SKM-1 (cell line): ENCODE results near the gene CDC25C.
A peak's percentile ranks its signal among the peaks of the same experiment; 100 is the strongest.

Source experiments
- DNase-seq: peaks from one replicate; lab custom pipeline; 2025; ENCODE audit not compliant: unreplicated experiment; lab: John Stamatoyannopoulos, UW

Gene CDC25C

DNA sequence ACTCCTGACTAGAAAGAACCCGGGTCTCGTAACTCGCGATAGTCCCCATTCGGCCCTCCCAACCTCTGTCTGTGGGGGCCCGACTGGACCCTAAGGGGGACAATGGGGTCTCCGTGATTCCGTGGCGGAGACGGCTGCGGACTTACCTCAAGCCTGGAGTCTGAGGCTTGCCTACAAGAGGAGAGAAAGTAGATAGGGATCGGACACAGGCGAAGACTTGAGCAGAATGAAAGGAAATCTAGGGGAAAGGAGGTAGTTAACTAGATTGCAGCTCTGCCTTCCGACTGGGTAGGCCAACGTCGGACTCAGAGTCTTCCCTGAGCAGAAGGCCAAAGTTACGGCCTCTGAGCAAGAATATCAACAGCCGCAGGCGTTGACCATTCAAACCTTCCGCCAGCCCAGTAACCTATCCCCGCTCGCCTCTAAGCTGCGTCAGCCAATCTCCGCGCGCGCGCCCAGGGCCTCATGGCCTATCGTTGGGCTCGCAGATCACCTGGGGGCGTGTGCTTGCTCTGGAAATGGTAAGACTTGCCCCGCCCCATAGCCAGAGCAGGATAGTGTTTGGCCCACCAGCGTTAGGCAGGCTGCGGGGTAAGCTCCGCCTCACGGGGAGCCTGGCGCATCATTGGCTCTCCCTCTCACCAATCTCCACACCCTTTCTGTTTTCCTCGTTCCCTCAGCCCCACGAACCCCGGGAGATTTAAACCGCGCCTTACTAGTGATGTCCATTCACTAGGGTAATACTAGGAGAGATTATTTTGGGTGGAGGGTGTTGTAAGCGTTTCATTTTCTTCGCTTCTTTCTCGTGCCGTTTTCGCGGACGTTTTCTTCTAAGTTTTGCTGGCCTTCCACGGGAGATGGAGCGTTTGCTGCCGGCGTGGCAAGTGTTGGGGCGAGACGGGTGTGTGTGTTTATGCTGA is at the start of gene CDC25C:
CDC25C (minus strand) TSS at position 356 of the 920 bp plus-strand sequence. CDS start 624 bp downstream, outside the sequence.
- DNase-seq = peak; percentile 97

DNA sequence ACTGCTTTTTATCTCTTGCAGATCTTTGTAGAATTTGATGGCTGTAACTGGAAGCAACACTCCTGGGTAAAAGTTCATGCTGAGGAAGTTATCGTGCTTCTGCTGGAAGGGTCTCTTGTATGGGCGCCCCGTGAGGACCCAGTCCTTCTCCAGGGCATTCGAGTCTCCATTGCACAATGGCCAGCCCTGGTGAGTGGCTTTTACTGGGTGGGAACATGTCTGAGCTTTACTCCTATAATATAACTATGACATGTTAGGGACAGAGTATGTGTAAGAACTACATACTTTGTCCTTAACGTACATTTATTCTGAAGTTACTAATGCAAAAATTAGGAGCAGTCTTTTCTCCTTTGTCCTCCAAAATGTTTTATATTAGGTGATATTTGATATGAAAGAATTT is 41.0 kb upstream of the CDC25C start:
- DNase-seq = no peak

GRCh38 chr5:138372225-138372624 is 40.6 kb upstream of the CDC25C start:
- no peak for DNase-seq

- DNase-seq = no peak
Measured at GRCh38 chr5:138371454-138371853, 39.9 kb upstream of the CDC25C start.

GRCh38 chr5:138370537-138370936 is 38.9 kb upstream of the CDC25C start:
- DNase-seq = no peak

DNA sequence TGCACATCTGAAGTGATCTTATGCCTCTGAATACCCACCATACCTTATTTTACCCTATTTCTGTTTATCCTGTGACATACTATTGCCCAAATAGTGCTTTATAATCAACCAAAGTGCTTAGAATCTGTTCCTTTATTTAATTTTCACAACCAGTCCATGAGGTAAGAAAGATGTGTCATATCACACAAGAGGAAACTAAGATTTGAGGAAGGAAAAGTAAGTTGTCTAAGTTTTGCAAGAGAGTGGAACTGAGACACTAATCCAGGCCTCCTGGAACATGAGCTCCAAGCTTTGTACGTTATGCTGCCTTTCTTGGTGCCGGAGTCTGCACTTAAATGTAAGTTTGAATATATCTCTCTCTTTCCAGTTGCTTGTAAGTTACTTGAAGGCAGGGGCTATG is 38.1 kb upstream of the CDC25C start:
- DNase-seq = peak; percentile 87

GRCh38 chr5:138369261-138369660 is 37.7 kb upstream of the CDC25C start:
- DNase-seq = peak; percentile 60

DNA sequence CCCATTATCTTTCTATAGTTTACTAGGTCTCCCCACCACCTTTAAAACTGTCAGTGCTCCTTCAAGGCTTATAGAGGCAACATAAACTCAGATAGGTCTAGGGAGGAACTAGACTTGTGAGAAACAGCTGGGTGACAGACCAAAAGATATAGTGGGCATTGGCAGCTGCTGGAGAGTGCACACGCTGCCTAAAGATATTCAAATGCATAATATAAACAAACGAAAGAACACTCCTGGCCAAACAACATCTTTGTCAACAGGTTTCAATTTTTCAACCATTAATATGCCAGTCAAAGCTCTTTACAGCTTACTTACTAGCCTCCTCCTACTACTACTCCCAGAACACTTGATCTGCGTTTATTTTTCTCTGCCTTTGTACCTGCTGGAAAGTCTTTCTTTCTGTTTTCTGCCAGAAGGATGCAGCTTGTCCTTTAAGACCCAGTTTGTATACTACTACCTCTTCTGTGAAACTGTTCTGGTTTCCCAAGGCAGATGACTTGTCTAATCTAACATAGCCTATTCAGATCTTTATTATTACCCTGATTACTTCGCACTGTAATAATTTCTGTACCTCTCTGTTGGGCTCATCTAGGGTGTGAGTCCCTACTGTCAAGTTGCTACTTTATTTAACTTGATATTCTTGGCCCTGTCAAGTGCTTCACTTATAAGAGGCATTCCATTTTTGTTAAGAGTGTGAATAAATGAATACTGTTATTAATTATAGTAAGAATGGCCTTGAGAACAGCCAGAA is 35.2 kb upstream of the CDC25C start:
- DNase-seq = no peak

GRCh38 chr5:138364576-138364975 is 33.0 kb upstream of the CDC25C start:
- DNase-seq = no peak

DNA sequence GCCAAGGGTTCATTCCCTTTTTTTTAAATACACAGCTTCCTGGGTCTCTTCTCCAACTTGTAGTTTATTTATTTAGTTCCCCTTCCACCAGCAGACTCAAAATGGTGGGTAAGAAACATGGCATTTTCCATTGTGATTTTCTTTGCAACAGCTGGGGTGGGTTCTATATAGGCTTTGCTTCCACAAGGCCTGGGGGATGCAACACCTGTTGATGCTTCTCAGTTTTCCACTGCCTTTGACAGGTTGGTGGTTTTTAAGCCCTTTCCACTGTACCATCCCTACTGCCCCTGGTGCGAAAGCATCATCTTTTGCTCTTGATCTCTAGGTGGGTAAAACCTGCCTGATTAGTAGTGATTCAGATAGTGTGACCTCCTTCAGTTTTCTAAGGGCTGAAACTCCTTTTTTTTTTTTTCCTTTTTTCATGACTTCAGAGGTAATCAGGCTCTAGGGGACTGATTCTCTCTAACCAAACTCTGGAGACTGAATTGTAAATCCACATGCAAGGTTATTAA is 29.4 kb upstream of the CDC25C start:
- DNase-seq = no peak

- DNase-seq = no peak
Measured at GRCh38 chr5:138359621-138360020, 28.0 kb upstream of the CDC25C start.

GRCh38 chr5:138354926-138355378 is 23.3 kb upstream of the CDC25C start:
- DNase-seq = no peak

DNA sequence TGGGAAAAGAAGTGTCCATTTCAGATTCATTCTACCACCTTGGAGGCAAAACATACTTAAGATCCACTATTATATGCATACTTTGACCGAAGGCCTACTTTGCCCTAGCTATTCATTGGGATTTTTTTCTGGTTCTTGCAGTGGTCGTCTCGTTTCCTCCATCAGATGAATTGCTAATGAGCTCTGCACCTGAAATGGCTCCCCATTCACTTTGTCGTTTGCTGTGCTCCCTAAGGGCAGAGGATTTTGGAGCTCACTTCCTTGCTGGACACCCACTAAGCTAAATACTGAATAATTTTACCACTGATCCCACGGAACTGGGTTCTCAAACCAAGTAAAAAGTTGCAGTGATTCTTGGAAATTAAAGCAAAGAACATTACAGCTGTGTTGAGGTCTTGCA is 22.8 kb upstream of the CDC25C start:
- no peak for DNase-seq

GRCh38 chr5:138353560-138354080 is 22.0 kb upstream of the CDC25C start:
- DNase-seq = no peak

GRCh38 chr5:138352722-138353559 is 21.3 kb upstream of the CDC25C start:
- DNase-seq = peak; percentile 68

DNA sequence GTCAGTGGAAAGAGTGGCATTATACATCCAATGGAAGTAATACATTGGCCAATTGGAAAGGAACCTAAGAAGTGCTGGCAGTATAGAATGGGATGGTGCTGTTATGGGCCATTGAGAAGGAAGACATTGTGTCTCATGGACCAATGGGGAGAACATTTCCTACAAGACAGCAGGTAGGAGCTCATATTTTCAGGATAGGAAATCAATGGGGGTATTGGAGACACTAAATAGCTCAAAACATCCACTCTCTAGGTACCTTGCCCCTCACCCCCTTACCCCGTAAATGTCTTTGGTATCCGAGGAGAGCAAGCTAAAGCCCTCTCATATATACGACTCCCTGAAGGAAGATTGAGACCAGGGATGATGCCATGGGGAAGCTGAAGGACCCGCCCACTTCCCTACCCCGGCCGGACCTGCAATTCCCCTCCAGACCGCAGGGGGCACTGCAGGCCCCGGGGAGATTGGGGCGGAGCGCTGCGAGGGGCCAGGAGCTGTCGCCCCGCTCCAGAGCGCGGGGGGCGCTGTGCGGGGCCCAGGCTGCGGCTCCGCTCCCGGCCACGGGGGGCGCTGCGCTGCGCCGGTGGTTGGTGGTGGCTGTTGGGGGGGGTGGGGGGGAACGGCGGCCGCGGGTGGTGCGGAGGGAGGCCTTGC is 20.6 kb upstream of the CDC25C start, which contains the start of gene KDM3B:
KDM3B (plus strand) TSS at position 615 of the 651 bp plus-strand sequence. CDS start 111 bp downstream, outside the sequence.
- peak; percentile 78 for DNase-seq

DNA sequence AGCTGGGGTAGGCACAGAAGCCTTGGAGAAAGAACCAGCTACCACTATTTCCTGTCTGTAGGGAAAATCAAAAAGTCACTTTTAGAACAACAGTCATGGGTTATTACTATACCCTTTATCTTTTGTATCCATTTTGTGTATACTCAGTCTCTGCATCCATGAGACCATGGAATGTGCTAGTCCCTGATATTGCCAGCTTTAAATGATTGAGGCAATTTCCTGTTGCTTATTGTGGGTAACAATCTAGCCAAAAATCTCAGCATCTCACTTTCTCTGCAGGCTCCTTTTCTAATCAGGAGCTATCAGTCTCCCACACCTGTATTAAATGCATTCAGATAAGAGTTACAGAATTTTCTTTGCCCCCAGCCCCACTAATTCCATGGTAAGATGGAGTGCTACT is 19.9 kb upstream of the CDC25C start:
- no peak for DNase-seq

DNA sequence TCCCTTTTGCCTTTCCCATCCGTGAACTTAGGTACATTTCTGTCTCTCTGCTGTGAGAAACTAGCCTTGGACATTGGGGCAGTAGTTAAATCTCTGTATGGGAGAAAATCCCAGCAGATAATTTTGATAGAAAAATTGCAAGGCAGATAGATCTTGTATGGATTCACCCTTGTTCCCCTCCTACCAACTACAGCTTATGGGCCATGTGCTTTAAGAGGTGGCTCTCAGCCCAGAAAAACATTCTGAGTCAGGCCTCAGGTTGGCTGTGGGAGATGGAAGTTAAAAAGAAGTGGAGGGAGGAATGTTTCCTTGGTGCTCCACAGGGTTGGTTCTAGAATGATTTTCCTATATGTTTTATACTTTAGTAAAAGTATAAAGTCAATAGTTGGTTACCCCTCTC is 19.5 kb upstream of the CDC25C start:
- no peak for DNase-seq

- DNase-seq = no peak
Measured at GRCh38 chr5:138350563-138350890, 18.9 kb upstream of the CDC25C start.
